H1 (cell line): ENCODE data around the gene BIVM. TPM values are rescaled to one million over a fixed set of nuclear protein-coding genes. Genes with fewer than 3 reads are reported as not detected.

Source experiments
- CTCF ChIA-PET: fragments of 300-600 bp; sonication (Branson Sonifier 250); formaldehyde crosslinking; loops from one replicate; lab custom pipeline; 2021; ENCODE audit not compliant: partially characterized antibody; lab: Charles Lee
- POLR2A ChIA-PET: fragments of 300-600 bp; sonication (Branson Sonifier 250); formaldehyde crosslinking; loops from one replicate; lab custom pipeline; 2021; ENCODE audit warnings: inconsistent platforms; ENCODE audit not compliant: partially characterized antibody; lab: Charles Lee
- DNase-seq, 2 experiments: peaks; one replicate each; pipeline versions ENCODE4 v3.0.0 to v3.0.0-alpha.2; 2010 to 2022; ENCODE audit warnings: low spot score in 2 of 2, low read depth in 1 of 2, mixed read lengths in 1 of 2
- FAIRE-seq: peaks from 2 replicates; lab custom pipeline; 2011; peaks lifted over from hg19 to GRCh38; lab: Jason Lieb, UNC
- H2AFZ ChIP-seq: 2 replicates; pipeline ENCODE4 v1.8.1; 2012; ENCODE audit warnings: low read length, inconsistent platforms
- H2AK5ac ChIP-seq: 2 replicates; pipeline ENCODE4 v1.6.1; 2013; ENCODE audit warnings: low read depth, low read length
- H2BK120ac ChIP-seq: replicated peaks from 2 replicates; pipeline ENCODE3; 2013; ENCODE audit warnings: low read depth, low read length, inconsistent platforms
- H2BK12ac ChIP-seq: 2 replicates; pipeline ENCODE4 v1.6.1; 2013; ENCODE audit warnings: low read depth, low read length
- H2BK15ac ChIP-seq: 2 replicates; pipeline ENCODE4 v1.6.1; 2013; ENCODE audit warnings: low read length
- H2BK20ac ChIP-seq: 2 replicates; pipeline ENCODE4 v1.6.1; 2013; ENCODE audit warnings: low read length
- H2BK5ac ChIP-seq: 2 replicates; pipeline ENCODE4 v1.6.1; 2013; ENCODE audit warnings: low read depth, low read length
- H3K14ac ChIP-seq: 2 replicates; pipeline ENCODE4 v1.6.1; 2013; ENCODE audit warnings: inconsistent platforms; ENCODE audit not compliant: insufficient read length
- H3K18ac ChIP-seq: 2 replicates; pipeline ENCODE4 v1.6.1; 2013; ENCODE audit warnings: low read length; ENCODE audit errors: extremely low read depth
- H3K23ac ChIP-seq: 2 replicates; pipeline ENCODE4 v1.6.1; 2013; ENCODE audit warnings: inconsistent platforms; ENCODE audit not compliant: insufficient read length
- H3K23me2 ChIP-seq: 2 replicates; pipeline ENCODE4 v1.6.1; 2013; ENCODE audit warnings: low read depth, low read length
- H3K27ac ChIP-seq: 2 replicates; pipeline ENCODE4 v1.6.1; 2011; ENCODE audit warnings: low read depth, low read length, inconsistent platforms
- H3K27me3 ChIP-seq, 4 experiments: replicated peaks in 1 of 4; 1 replicate in 1 of 4; 2 replicates in 3 of 4; pipeline versions ENCODE4 v1.6.1 to v1.8.1; 2011 to 2013; ENCODE audit warnings: low read length in 3 of 4, mild to moderate bottlenecking in 3 of 4, inconsistent platforms in 2 of 4, mixed read lengths in 2 of 4, moderate library complexity in 1 of 4; ENCODE audit not compliant: control insufficient read depth in 3 of 4, insufficient read depth in 3 of 4; ENCODE audit errors: extremely low read depth in 1 of 4
- H3K36me3 ChIP-seq, 4 experiments: 2 replicates each; pipeline versions ENCODE4 v1.6.1 to v1.8.1; 2011 to 2013; ENCODE audit warnings: mild to moderate bottlenecking in 4 of 4, low read length in 3 of 4, moderate library complexity in 2 of 4, control low read depth in 1 of 4, inconsistent platforms in 1 of 4; ENCODE audit not compliant: insufficient read depth in 4 of 4, control insufficient read depth in 2 of 4
- H3K4ac ChIP-seq: replicated peaks from 2 replicates; pipeline ENCODE3; 2013; ENCODE audit warnings: low read length, low read depth, mixed read lengths, inconsistent platforms; ENCODE audit not compliant: insufficient read length
- H3K4me1 ChIP-seq, 4 experiments: replicated peaks in 1 of 4; 1 replicate in 1 of 4; 2 replicates in 3 of 4; pipeline versions ENCODE4 v1.6.1 to v1.8.1; 2011 to 2013; ENCODE audit warnings: low read length in 3 of 4, inconsistent platforms in 2 of 4, mixed read lengths in 1 of 4; ENCODE audit not compliant: insufficient read depth in 4 of 4, control insufficient read depth in 3 of 4
- H3K4me2 ChIP-seq, 2 experiments: 2 replicates each; pipeline versions ENCODE4 v1.6.1 to v1.8.1; 2011 to 2013; ENCODE audit warnings: low read depth in 2 of 2, low read length in 2 of 2, control low read depth in 1 of 2, inconsistent platforms in 1 of 2, mild to moderate bottlenecking in 1 of 2; ENCODE audit not compliant: insufficient read depth in 1 of 2
- H3K4me3 ChIP-seq, 4 experiments: fragments of 200-600, 300-600 bp in 1 of 4; sonication (generic), shearing (Covaris generic), sonication (Bioruptor Twin) in 1 of 4; 2 replicates each; pipeline versions ENCODE4 v1.5.1 to v1.8.1; 2011 to 2016; ENCODE audit warnings: low read length in 4 of 4, low read depth in 3 of 4, control low read depth in 2 of 4, inconsistent platforms in 2 of 4, mild to moderate bottlenecking in 2 of 4, mixed read lengths in 1 of 4, moderate library complexity in 1 of 4; ENCODE audit not compliant: insufficient read depth in 2 of 4; ENCODE audit errors: extremely low read depth in 1 of 4
- H3K56ac ChIP-seq: replicated peaks from 2 replicates; pipeline ENCODE3; 2013; ENCODE audit warnings: low read depth, mild to moderate bottlenecking, mixed read lengths, low read length, inconsistent platforms; ENCODE audit not compliant: insufficient read length
- H3K79me1 ChIP-seq: 2 replicates; pipeline ENCODE4 v1.6.1; 2013; ENCODE audit warnings: low read depth, low read length, control low read depth
- H3K79me2 ChIP-seq, 2 experiments: 2 replicates each; pipeline versions ENCODE4 v1.6.1 to v1.8.1; 2012 to 2013; ENCODE audit warnings: low read length in 2 of 2, mild to moderate bottlenecking in 2 of 2, inconsistent platforms in 1 of 2; ENCODE audit not compliant: insufficient read depth in 2 of 2, control insufficient read depth in 1 of 2
- H3K9ac ChIP-seq, 4 experiments: replicated peaks in 1 of 4; 1 replicate in 1 of 4; 2 replicates in 3 of 4; pipeline versions ENCODE4 v1.6.1 to v1.8.1; 2011 to 2013; ENCODE audit warnings: low read depth in 3 of 4, low read length in 3 of 4, control low read depth in 2 of 4, mild to moderate bottlenecking in 2 of 4, moderate library complexity in 2 of 4, inconsistent platforms in 1 of 4; ENCODE audit errors: extremely low read depth in 1 of 4
- H3K9me3 ChIP-seq, 2 experiments: 2 replicates each; pipeline versions ENCODE4 v1.6.1 to v1.8.1; 2012 to 2013; ENCODE audit warnings: mild to moderate bottlenecking in 2 of 2, moderate library complexity in 2 of 2, control low read depth in 1 of 2, inconsistent platforms in 1 of 2, low read depth in 1 of 2, low read length in 1 of 2, mixed read lengths in 1 of 2; ENCODE audit not compliant: insufficient read depth in 2 of 2
- H4K20me1 ChIP-seq, 2 experiments: replicated peaks in 1 of 2; 2 replicates each; pipeline versions ENCODE3 to v1.8.1; 2011 to 2013; ENCODE audit warnings: inconsistent platforms in 2 of 2, low read length in 2 of 2, mild to moderate bottlenecking in 1 of 2; ENCODE audit not compliant: insufficient read depth in 2 of 2, control insufficient read depth in 1 of 2
- H4K5ac ChIP-seq: 2 replicates; pipeline ENCODE4 v1.6.1; 2013; ENCODE audit warnings: low read length, low read depth, mixed read lengths, inconsistent platforms; ENCODE audit not compliant: insufficient read length
- H4K8ac ChIP-seq: 2 replicates; pipeline ENCODE4 v1.8.0; 2013; ENCODE audit warnings: mild to moderate bottlenecking, moderate library complexity, low read length, inconsistent platforms; ENCODE audit not compliant: insufficient read depth; ENCODE audit errors: extremely low read depth
- H4K91ac ChIP-seq: replicated peaks from 2 replicates; pipeline ENCODE3; 2013; ENCODE audit warnings: low read length, mixed read lengths, inconsistent platforms; ENCODE audit not compliant: insufficient read length
- BRCA1 ChIP-seq: IDR thresholded peaks from 2 replicates; pipeline ENCODE4 v1.6.1; 2012; ENCODE audit warnings: low read depth, low read length, improper control_type of control experiment
- WGBS, 2 experiments: shearing (Covaris generic) in 1 of 2; methylation state at CpG; one replicate each; pipeline versions ENCODE4 v1.1.6 to v1.1.7; 2013 to 2015; ENCODE audit warnings: low lambda C conversion rate in 2 of 2, mixed read lengths in 2 of 2, inconsistent platforms in 1 of 2, low coverage in 1 of 2, missing lambda C conversion rate in 1 of 2; ENCODE audit not compliant: insufficient replicate concordance in 2 of 2, insufficient coverage in 1 of 2, insufficient read length in 1 of 2; ENCODE audit errors: extremely low coverage in 1 of 2, missing lambda C conversion rate in 1 of 2; 5-methylcytosine and 5-hydroxymethylcytosine counted together
- polyA plus RNA-seq, 7 experiments: library from polyadenylated mRNA; depleted of rRNA in 3 of 7; stranded (reverse) in 5 of 7; unstranded in 2 of 7; fragments of >200 nt in 5 of 7; fragments of 200-250 nt in 2 of 7; gene quantifications; 1 replicate in 5 of 7; 2 replicates in 1 of 7; 4 replicates in 1 of 7; pipeline versions ENCODE4 v1.2.1 to v1.2.3, GENCODE V29; 2011 to 2013; ENCODE audit warnings: missing spikeins in 2 of 7, mixed read lengths in 2 of 7
- total RNA-seq: library from RNA; stranded (reverse); fragmentation: NEBNext Ultra II Directional; extraction: Animal tissue kit (Norgen Biotek cat#: 25700); gene quantifications from 2 replicates; pipeline ENCODE4 v1.2.1, GENCODE V29; 2021

Gene BIVM
- total and polyA plus RNA-seq, 2 of the 8 experiments (the other 6 are each of a cell fraction or from before 2014, with no cell fraction given): 1.8 to 5.5 TPM

- Histone ChIP-seq H2BK20ac (no peak overlapping the region), H3K23ac (no peak overlapping the region), H3K27ac (peak overlapping the region; percentile 87), H4K8ac (peak overlapping the region; percentile 94), H3K4me2 (peak overlapping the region; percentile 82 to 92), H3K56ac (no peak overlapping the region), H3K79me1 (0 out of 2 replicates have a peak, but pooled peaks cover 2% of the 10 kb centered on the region), H3K4me1 (peaks cover 0 to 2% (median 0%) of the 10 kb centered on the region in 4 experiments; a peak in 1 of 7 replicates), H3K27me3 (no peaks in the 10 kb centered on the region), H3K4me3 (peak overlapping the region; percentile 64 to 95 (median 90)), H3K9me3 (no peaks in the 10 kb centered on the region), H2BK120ac (no peak overlapping the region), H2AK5ac (no peak overlapping the region), H3K18ac (no peak overlapping the region), H2AFZ (peak overlapping the region; percentile 90), H2BK15ac (no peak overlapping the region), H3K23me2 (peaks cover 7% of the 10 kb centered on the region; the same call in 1 of the 2 replicates), H3K79me2 (0 out of 4 replicates have a peak, but pooled peaks cover 0 to 5% of the 10 kb centered on the region in 2 experiments), H2BK5ac (no peak overlapping the region), H4K5ac (peak overlapping the region; percentile 18), H3K36me3 (no peaks in the 10 kb centered on the region), H2BK12ac (no peak overlapping the region), H4K91ac (peak overlapping the region; percentile 73), H4K20me1 (no peaks in the 10 kb centered on the region), H3K14ac (no peak overlapping the region), H3K9ac (peak overlapping the region in 3 of 4 experiments; percentile 71 to 77 (median 76); a peak in 6 of 7 replicates), H3K4ac (peak overlapping the region; percentile 39)
- no peak for TF ChIP-seq BRCA1
- POLR2A ChIA-PET: interaction anchor here (0.7 to 1.8 kb wide), 8 partner anchors 10 to 253 kb away, joined by 3 to 9 read pairs (median 4); partner anchors contain the start of genes TEX30 and TPP2
- no peak for FAIRE-seq
- no peak for DNase-seq
- WGBS, 2 experiments: 7% methylated on average over 13 of the region's 13 CpGs; no CpG with 5 or more reads in 1 of the 2 experiments
- CTCF ChIA-PET: interaction anchor here (0.8 to 3.3 kb wide), 7 partner anchors 45 to 1120 kb away, joined by 3 to 14 read pairs (median 4); no protein-coding TSS in a partner anchor
These were observed 46.3 kb downstream of the BIVM start for GRCh38 chr13:102845289-102845629.
